Coronary artery (tissue), 2 donors: Measurements from ENCODE around the gene SNX25.
A peak's percentile ranks its signal among the peaks of the same experiment; 100 is the strongest.

Source experiments
- DNase-seq: peaks from one replicate; pipeline ENCODE4 v3.0.0-alpha.2; 2017; ENCODE audit warnings: low spot score
- H3K27ac ChIP-seq, 2 donors: fragments of 200-600 bp; sonication (generic); one replicate each; pipeline ENCODE4 v1.5.1; 2016 to 2019
- H3K4me3 ChIP-seq: fragments of 200-600 bp; sonication (generic); 2 replicates; pipeline ENCODE4 v1.5.1; 2016; ENCODE audit warnings: mild to moderate bottlenecking, moderate library complexity
- TF ChIP-seq, protein P1 (sequence below): fragments of 200-600 bp; sonication (generic); IDR thresholded peaks from one replicate; pipeline ENCODE4 v1.5.1; 2019; ENCODE audit warnings: antibody characterized with exemption

SNX25 gene

DNA sequence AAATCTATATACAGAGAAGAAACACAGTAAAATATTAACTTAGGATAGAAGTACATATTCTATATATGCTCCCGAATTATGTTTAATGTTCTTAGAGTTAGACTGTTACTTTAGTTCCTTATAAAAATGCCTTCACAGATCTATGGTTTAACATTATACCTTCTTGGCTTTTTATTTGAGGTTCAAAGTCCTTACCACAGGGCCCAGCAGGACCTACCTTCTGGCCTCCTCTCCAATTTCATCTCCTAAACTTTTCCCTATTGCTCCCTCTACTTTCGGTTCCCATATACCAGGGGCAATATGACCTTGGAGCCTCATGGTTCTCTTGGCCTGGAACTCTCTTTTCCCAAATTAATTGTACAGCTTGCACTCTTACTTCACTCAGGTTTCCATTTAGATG, 199.0 kb downstream of the SNX25 start:
- TF ChIP-seq, protein P1, sequence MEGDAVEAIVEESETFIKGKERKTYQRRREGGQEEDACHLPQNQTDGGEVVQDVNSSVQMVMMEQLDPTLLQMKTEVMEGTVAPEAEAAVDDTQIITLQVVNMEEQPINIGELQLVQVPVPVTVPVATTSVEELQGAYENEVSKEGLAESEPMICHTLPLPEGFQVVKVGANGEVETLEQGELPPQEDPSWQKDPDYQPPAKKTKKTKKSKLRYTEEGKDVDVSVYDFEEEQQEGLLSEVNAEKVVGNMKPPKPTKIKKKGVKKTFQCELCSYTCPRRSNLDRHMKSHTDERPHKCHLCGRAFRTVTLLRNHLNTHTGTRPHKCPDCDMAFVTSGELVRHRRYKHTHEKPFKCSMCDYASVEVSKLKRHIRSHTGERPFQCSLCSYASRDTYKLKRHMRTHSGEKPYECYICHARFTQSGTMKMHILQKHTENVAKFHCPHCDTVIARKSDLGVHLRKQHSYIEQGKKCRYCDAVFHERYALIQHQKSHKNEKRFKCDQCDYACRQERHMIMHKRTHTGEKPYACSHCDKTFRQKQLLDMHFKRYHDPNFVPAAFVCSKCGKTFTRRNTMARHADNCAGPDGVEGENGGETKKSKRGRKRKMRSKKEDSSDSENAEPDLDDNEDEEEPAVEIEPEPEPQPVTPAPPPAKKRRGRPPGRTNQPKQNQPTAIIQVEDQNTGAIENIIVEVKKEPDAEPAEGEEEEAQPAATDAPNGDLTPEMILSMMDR: no peak
- DNase-seq: no peak
- H3K4me3 ChIP-seq: no peak overlapping the region
- H3K27ac ChIP-seq: no peak overlapping the region

DNA sequence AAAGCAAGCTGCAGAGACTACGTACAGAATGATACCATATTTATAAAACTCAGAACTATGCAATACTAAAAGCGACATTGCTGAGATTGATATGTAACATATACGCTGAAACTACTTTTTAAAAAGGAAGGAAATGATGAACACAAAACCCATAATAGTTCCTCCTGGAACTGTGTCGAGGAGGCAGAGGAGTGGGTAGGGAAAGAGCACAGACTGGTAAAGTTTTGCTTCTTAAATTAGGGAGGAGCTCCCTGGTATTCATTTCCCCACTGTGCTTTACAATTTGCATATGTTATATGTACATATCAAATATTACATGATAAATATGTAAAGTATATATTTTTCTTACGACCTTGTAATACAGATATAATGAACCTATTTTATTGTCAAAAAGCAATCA, 202.5 kb downstream of the SNX25 start:
- DNase-seq: no peak
- TF ChIP-seq, protein P1: no peak
- no peak overlapping the region for H3K27ac ChIP-seq
- no peak overlapping the region for H3K4me3 ChIP-seq

DNA sequence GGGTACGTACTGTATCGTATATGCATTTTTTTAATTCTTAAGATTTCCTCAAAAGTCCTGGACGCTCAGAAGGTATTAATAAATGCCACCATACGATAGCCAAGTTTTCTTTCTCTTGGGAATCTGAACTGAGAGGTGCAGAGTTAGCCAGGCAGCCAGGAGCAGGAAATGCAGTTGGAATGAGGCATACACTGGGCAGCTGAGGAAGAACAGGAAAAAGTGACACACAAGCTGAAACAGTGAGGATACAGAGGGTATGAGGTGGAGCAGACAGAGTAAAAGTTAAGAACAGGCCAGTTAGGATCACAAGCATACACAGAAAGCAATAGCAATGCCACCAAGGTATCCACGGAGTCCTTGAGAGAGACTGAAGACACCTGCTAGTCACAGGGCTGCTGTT, 203.0 kb downstream of the SNX25 start:
- no peak for DNase-seq
- TF ChIP-seq, protein P1: no peak
- Histone ChIP-seq H3K27ac (peak overlapping the region in 1 of 2 donors; percentile 1), H3K4me3 (no peak overlapping the region)
